ENCODE data around the gene CCR3. TPM values are rescaled to one million over a fixed set of nuclear protein-coding genes. Genes with fewer than 3 reads are reported as not detected.

CCR3 gene
- total RNA-seq, 1 donor from 2014 or later: not detected

DNA sequence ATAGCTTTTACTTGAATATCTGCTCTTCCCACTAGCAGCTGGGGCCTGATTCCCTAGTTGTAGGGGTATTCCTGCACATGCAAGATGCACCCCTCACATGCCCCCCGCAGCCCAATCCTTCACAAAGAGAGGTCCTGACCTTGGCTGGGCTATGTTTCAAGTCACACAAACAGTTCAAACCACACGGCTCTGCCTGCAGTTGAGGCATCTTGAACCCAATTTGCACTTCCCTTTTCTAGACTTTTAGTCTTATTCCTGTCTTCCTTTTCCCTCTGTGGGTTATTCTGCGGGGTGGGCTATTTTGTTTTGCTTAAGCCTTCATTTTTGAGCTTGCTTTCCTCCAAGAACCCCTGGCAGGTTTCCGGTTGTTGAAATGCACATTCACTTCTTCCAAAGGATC, 20.9 kb upstream of the CCR3 start:
- no peak for DNase-seq (ENCODE audit: low spot score)
- Mint-ChIP-seq H3K4me1 (ENCODE audit: unreplicated experiment) (no peaks in the 10 kb centered on the region), H3K27ac (ENCODE audit: unreplicated experiment) (no peak overlapping the region), H3K4me3 (ENCODE audit: unreplicated experiment) (no peak overlapping the region), H3K27me3 (ENCODE audit: unreplicated experiment) (peaks cover 4% of the 10 kb centered on the region), H3K36me3 (ENCODE audit: low read depth, unreplicated experiment) (no peaks in the 10 kb centered on the region), H3K9me3 (ENCODE audit: unreplicated experiment) (no peaks in the 10 kb centered on the region)
- TF ChIP-seq, protein P1, sequence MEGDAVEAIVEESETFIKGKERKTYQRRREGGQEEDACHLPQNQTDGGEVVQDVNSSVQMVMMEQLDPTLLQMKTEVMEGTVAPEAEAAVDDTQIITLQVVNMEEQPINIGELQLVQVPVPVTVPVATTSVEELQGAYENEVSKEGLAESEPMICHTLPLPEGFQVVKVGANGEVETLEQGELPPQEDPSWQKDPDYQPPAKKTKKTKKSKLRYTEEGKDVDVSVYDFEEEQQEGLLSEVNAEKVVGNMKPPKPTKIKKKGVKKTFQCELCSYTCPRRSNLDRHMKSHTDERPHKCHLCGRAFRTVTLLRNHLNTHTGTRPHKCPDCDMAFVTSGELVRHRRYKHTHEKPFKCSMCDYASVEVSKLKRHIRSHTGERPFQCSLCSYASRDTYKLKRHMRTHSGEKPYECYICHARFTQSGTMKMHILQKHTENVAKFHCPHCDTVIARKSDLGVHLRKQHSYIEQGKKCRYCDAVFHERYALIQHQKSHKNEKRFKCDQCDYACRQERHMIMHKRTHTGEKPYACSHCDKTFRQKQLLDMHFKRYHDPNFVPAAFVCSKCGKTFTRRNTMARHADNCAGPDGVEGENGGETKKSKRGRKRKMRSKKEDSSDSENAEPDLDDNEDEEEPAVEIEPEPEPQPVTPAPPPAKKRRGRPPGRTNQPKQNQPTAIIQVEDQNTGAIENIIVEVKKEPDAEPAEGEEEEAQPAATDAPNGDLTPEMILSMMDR (IDR thresholded peaks at IDR 0.05; ENCODE audit: unreplicated experiment): no peak

DNA sequence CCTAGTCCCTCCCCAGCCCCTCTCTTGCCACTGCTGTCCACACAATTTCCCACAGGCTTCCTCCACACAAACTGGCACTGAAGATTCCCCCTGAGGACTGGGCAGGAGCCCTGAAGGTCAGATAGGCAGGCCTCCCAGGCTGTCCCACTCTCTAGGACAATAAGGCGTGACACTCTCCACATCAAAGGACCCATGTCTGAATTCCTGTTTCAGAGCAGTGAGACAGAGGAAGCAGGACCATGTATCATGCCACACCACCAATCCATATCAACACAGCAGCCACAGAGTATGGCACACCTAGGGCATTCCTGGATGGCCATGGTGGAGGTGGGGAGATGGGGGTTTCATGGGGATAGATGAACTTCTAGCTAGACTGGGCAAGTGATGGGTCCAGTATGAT, 20.3 kb upstream of the CCR3 start:
- H3K36me3 Mint-ChIP-seq (ENCODE audit: low read depth, unreplicated experiment): no peaks in the 10 kb centered on the region
- TF ChIP-seq, protein P1 (IDR thresholded peaks at IDR 0.05; ENCODE audit: unreplicated experiment): no peak
- H3K4me1 Mint-ChIP-seq (ENCODE audit: unreplicated experiment): no peaks in the 10 kb centered on the region
- peaks cover 4% of the 10 kb centered on the region for H3K27me3 Mint-ChIP-seq (ENCODE audit: unreplicated experiment)
- H3K4me3 Mint-ChIP-seq (ENCODE audit: unreplicated experiment): no peak overlapping the region
- no peaks in the 10 kb centered on the region for H3K9me3 Mint-ChIP-seq (ENCODE audit: unreplicated experiment)
- no peak overlapping the region for H3K27ac Mint-ChIP-seq (ENCODE audit: unreplicated experiment)
- DNase-seq (ENCODE audit: low spot score): no peak

DNA sequence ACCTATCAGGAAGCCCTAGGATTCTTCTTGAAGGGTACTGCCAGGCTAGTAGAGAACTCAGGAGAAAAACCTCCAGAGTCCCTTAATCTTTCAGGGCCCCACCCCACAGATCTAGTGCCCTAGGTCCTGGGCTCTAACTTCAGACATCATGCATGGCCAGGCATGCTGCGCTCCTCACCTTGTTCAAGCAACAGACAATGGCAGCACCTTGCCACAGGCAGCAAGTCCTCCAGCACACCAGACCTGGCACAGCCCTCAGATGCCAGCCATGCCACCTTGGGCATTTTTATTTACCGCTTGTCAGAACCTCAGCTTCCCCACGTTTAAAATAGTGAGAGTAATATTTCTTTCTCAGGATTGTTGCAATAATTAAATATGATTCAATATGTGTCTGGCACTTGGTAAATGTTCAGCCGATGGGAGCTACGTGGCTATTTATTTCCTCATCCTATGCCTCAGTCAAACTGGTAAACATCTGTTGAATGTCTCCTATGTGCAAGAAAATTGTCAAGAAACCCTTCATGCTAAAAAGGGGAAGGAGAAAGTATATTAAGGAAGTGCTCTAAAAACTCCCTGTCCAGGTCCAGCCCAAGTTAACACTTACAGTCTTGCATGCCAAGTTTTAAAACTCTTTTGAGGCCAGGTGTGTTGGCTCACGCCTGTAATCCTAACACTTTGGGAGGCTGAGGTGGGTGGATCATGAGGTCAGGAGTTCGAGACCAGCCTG, 19.7 kb upstream of the CCR3 start:
- H3K9me3 Mint-ChIP-seq (ENCODE audit: unreplicated experiment): no peaks in the 10 kb centered on the region
- no peak overlapping the region for H3K27ac Mint-ChIP-seq (ENCODE audit: unreplicated experiment)
- no peak overlapping the region for H3K4me3 Mint-ChIP-seq (ENCODE audit: unreplicated experiment)
- H3K27me3 Mint-ChIP-seq (ENCODE audit: unreplicated experiment): peaks cover 4% of the 10 kb centered on the region
- no peaks in the 10 kb centered on the region for H3K4me1 Mint-ChIP-seq (ENCODE audit: unreplicated experiment)
- TF ChIP-seq, protein P1 (IDR thresholded peaks at IDR 0.05; ENCODE audit: unreplicated experiment): no peak
- no peaks in the 10 kb centered on the region for H3K36me3 Mint-ChIP-seq (ENCODE audit: low read depth, unreplicated experiment)
- DNase-seq (ENCODE audit: low spot score): no peak

DNA sequence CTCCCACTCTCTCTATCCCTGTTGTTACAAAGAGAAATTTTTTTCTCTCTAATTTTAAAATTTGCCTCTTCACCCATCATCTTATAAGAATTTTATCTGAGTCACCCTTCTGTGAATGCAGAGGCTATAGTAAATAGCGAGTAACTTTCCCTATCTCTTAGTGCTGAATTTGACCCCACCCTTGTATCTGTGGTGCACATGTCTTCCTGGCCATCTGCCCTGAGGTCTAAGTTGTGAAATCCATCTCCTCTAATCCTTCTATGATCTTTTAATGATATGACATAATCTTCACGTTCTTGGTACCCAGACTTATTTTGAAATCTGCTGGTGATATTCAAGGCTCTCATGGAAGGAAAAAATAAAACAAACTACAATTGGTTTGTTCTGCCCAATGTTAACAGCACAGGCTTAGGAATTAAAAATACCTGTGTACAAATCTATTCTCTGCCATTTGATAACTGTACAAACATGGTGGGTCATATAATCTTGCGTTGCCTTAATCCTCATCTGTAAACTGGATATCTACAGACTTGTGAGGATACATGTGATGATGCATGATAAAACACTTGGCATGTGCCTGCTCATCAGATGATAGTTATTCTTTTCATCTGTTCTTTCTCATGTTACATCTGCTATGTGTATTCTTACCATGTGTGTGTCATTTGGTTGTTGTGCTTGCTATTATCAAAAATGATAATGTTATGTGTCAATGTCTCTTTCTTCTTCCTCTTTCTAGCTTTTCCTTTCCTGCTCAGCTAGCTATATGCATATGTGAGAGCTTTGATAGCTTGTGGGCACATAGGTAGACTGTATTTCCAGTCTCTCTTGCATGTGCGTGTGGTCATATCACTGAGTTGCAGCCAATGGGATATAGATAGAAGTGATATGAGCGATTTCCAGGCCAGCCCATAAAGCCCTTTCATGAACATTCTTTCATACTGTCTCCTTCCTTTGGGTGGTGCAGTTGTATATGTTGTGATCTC, 13.7 kb upstream of the CCR3 start:
- Mint-ChIP-seq H3K36me3 (ENCODE audit: low read depth, unreplicated experiment) (no peaks in the 10 kb centered on the region), H3K9me3 (ENCODE audit: unreplicated experiment) (no peaks in the 10 kb centered on the region), H3K4me1 (ENCODE audit: unreplicated experiment) (peaks cover 8% of the 10 kb centered on the region), H3K27me3 (ENCODE audit: unreplicated experiment) (peaks cover 1% of the 10 kb centered on the region), H3K4me3 (ENCODE audit: unreplicated experiment) (no peak overlapping the region), H3K27ac (ENCODE audit: unreplicated experiment) (no peak overlapping the region)
- no peak for DNase-seq (ENCODE audit: low spot score)
- TF ChIP-seq, protein P1 (IDR thresholded peaks at IDR 0.05; ENCODE audit: unreplicated experiment): no peak
